DMS53 treated with DMSO at 0.1 percent for 48 hours (cell line): ENCODE data around the gene BAIAP2.
A peak's percentile ranks its signal among the peaks of the same experiment; 100 is the strongest.

Experiments used
- DNase-seq: peaks from one replicate; lab custom pipeline; 2025; ENCODE audit not compliant: unreplicated experiment; lab: John Stamatoyannopoulos, UW

Gene BAIAP2, protein sequence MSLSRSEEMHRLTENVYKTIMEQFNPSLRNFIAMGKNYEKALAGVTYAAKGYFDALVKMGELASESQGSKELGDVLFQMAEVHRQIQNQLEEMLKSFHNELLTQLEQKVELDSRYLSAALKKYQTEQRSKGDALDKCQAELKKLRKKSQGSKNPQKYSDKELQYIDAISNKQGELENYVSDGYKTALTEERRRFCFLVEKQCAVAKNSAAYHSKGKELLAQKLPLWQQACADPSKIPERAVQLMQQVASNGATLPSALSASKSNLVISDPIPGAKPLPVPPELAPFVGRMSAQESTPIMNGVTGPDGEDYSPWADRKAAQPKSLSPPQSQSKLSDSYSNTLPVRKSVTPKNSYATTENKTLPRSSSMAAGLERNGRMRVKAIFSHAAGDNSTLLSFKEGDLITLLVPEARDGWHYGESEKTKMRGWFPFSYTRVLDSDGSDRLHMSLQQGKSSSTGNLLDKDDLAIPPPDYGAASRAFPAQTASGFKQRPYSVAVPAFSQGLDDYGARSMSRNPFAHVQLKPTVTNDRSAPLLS

GRCh38 chr17:81034779-81035520 is at the start of gene BAIAP2:
BAIAP2 (plus strand) TSS chr17:81035151; CDS start chr17:81035255, 104 bp downstream.
- DNase-seq: peak; percentile 76

- DNase-seq: no peak
Measured at GRCh38 chr17:80986046-80986445, 48.9 kb upstream of the BAIAP2 start.

DNA sequence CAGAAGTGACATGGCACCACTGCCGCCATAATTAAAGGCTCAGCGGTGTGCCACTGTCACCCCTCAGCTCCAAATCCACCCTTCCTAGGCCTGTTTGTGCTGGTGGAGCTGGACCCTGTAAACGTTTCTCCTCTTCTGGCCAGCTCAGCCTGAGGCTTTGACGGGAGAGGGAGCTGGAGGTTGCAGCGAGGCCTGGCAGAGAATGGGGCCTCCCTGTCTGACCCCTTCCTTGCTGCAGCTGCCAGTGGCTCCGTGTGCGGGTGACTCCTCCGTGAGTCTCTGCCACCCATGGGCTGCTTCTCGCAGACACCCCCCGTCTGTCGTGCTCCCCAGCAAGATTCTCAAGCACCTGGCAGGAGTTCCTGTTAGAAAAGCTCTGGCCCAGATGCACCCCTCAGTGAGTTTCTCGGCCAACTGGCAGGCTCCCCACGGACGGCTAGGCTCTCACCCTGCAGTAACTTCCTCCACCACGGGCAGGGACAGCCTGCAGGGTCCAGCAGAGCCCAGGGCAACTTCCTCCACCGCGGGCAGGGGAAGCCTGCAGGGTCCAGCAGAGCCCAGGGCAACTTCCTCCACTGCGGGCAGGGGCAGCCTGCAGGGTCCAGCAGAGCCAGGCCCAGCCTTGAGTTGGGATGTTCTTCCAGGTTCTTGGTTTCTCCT is 48.0 kb upstream of the BAIAP2 start:
- DNase-seq: no peak

- no peak for DNase-seq
Measured at GRCh38 chr17:80987941-80988461, 47.0 kb upstream of the BAIAP2 start.

GRCh38 chr17:80989586-80989913 is 45.4 kb upstream of the BAIAP2 start:
- DNase-seq: no peak

GRCh38 chr17:80990921-80991644 is 43.9 kb upstream of the BAIAP2 start:
- no peak for DNase-seq

DNA sequence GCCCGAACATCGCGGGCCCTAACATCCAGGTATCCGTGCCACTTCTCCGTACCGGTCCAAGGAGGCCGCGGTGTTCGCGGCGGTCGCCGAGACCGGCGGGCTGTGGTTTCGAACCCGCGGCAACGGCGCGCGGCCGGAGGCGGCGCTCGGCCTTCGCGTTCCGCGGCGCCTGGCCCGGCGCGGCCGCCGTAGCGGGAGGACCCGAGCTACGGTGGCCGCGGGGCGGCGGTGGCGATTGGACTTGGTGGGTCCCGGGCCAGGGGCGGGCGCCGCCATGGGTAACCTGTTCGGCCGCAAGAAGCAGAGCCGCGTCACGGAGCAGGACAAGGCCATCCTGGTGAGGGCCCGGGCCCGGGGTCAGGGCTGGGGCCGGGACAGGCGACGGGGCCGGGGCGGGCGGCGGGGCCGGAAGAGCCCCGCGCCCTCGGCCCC is 43.3 kb upstream of the BAIAP2 start, which contains the start of gene CHMP6:
CHMP6 (plus strand) TSS at position 197 of the 432 bp plus-strand sequence; CDS start at position 275, 78 bp downstream.
- DNase-seq: peak; percentile 41

GRCh38 chr17:80992077-80992947 is 42.6 kb upstream of the BAIAP2 start:
- no peak for DNase-seq

DNA sequence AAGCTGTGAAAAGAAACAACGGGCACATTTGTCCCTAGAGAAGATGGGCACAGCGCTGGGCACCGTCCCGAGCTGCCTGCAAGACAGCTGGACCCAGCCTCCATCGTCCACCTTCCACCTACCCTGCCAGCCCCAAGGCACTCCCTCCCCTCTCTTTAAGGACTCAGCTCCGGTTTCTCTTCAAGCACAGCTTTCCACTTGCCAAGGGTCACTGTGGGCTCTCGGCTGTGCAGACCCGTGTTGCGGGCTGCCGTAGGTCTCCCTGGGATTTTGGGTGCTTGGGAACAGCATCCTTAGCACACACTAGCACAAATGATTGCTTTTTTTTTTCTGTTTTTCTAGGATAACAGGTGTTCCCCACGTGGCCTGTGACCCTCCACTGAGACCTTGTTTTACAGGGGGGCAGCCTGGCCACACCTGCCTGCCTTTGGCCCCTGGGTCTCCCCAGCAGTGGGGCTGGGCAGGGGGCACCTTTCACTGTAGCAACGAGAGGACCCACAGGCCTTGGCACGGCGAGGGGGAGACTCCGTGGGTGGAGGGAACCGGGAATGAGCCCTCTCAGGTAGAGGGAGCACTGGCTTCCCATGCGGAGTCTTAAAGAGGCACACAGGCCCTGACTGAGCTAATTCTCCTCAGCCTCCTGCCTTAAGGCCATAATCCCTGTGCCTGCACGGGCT is 41.9 kb upstream of the BAIAP2 start:
- no peak for DNase-seq

DNA sequence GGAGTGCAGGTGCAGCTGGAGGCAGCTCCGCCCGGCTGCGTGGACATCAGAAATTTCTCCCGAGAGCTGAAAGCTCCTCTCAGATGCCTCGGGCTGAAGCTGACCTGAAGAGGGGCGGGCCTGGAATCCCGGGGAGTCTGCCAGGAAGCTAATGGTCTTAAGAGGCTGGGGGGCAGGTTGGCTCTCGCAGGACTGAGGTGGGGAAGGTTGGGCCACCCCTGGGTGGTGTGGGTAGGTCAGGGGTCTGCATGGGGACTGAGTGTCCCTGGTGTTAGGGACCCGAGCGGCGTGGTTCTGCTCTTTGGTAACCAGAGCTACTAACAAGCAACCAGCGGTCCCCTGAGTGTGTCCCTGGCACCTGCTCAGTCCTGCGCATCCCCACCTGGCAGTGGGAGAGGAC is 39.8 kb upstream of the BAIAP2 start:
- no peak for DNase-seq

GRCh38 chr17:80996422-80997305 is 38.3 kb upstream of the BAIAP2 start:
- no peak for DNase-seq

GRCh38 chr17:80997424-80998117 is 37.4 kb upstream of the BAIAP2 start:
- no peak for DNase-seq

DNA sequence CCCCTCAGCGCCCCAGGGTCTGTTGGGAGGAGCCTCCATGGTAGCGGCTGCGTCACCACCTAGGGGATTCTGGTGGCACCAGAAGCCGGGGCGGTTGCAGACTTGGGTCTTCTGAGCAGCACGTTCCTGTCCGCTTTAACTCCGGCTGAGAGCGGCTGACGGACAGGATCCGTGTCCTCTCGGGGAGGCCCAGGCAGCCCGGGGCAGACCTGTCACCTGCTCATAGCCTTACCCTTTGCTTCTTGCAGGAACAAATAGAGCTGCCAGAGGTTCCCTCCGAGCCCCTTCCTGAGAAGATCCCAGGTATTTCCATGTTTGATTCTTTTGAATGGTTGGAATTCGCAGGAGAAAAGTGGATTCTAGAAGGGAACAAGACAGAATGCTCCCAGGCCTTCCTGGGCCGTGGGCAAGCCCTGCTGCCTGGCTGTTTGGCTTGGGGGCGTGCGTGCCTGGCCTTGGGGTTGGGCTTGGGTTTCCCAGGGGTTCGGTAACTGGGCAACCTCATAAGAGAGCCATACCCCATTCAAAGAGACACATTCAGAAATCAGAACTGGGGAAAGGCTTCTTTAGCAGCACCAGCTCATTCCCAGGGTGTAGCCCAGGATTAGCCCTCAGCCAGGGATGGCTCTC is 36.7 kb upstream of the BAIAP2 start:
- DNase-seq: no peak

DNA sequence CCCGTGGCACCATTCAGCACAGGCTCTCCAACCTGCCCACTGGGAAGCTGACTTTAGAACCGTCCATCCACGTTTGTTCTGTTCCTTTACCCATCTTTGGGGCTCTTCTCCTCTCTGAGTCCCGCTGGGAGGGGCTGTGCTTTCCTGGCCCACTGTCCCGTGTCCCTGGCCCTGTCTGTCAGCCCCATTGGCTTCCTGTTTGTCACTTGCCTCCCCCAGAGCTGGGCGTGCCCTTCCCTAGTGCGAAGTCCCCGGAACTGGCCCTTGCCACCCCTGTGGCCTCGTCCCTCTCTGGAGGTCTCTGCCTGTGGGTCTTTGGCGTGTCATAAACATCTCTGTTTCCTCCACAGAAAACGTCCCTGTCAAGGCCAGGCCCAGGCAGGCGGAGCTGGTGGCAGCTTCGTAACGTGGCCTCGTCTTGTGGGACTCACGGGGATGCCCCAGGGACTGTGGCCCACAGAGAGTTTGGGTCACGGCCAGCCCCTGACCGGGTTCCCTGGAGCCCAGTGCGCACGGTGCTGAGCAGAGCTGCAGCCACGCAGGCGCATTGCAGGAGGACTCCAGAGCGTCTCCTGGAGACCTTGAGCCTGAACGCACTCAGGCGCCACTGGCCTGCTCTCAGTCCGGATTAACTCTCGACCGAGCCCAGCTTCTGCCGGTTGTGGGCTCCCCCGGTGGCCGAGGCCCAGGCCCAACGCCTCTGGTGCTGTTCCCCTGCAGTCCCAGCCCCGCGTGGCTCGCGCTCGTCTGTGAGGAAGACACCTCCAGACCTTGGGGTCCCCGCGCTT is 36.0 kb upstream of the BAIAP2 start:
- no peak for DNase-seq

- no peak for DNase-seq
Measured at GRCh38 chr17:80999536-81000333, 35.2 kb upstream of the BAIAP2 start.

GRCh38 chr17:81000334-81000630 is 34.7 kb upstream of the BAIAP2 start:
- no peak for DNase-seq
